GM13976 (cell line): Measurements from ENCODE around the gene RHOBTB1.

Experiments used
- DNase-seq: peaks from one replicate; pipeline ENCODE4 v3.0.0; 2012; ENCODE audit warnings: low spot score
- in situ Hi-C: fragments of 300-500 bp; cut with MboI; formaldehyde crosslinking; loops from one replicate; pipeline ENCODE4 v1.12.0; 2022; ENCODE audit warnings: low sequenced_read_pairs, mixed read lengths, inconsistent platforms; ENCODE audit not compliant: unreplicated experiment
- TF ChIP-seq, protein P1 (sequence below): IDR thresholded peaks from 2 replicates; pipeline ENCODE4 v1.5.1; 2012; ENCODE audit warnings: borderline replicate concordance, mild to moderate bottlenecking; ENCODE audit not compliant: insufficient read depth; ENCODE audit errors: extremely low read depth, missing control alignments, control extremely low read depth

The RHOBTB1 gene

GRCh38 chr10:60952846-60953220, 8.8 kb upstream of the RHOBTB1 start:
- no peak for DNase-seq
- TF ChIP-seq, protein P1, sequence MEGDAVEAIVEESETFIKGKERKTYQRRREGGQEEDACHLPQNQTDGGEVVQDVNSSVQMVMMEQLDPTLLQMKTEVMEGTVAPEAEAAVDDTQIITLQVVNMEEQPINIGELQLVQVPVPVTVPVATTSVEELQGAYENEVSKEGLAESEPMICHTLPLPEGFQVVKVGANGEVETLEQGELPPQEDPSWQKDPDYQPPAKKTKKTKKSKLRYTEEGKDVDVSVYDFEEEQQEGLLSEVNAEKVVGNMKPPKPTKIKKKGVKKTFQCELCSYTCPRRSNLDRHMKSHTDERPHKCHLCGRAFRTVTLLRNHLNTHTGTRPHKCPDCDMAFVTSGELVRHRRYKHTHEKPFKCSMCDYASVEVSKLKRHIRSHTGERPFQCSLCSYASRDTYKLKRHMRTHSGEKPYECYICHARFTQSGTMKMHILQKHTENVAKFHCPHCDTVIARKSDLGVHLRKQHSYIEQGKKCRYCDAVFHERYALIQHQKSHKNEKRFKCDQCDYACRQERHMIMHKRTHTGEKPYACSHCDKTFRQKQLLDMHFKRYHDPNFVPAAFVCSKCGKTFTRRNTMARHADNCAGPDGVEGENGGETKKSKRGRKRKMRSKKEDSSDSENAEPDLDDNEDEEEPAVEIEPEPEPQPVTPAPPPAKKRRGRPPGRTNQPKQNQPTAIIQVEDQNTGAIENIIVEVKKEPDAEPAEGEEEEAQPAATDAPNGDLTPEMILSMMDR = no peak
- in situ Hi-C loops = no loop called here

DNA sequence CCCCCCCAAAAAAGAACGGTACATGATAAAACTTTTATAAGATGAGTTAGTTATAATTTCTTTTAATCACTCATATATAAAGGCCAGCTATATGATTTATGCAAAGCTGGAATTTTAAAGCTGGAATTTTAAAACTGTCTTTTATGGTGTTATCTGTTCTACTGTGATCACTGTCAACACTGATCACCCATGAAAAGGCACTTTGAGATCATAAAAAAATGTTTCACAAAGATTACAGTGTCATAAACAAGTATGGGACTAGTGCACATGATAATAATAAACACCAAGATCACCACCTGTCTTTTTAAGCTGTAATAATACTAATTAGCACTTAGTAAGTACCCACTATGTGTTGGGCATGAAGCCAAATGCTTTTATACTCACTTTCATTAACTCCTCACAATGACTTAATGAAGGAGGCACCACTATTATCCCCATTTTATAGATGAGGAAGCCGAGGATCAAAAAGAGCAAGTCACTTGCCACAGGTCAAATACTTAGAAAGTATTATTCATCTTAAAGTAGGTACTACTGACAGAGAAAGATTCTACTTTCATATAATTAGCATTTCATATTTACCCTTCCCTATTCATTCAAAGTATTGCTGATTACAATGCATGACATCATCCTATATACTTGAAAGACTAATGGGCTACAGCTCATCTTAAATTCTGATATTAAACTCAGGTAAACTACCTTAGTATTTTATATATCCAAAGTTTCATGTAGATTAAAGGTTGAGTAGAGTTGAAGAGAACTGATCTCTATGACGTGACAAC, 8.3 kb upstream of the RHOBTB1 start:
- TF ChIP-seq, protein P1 = no peak
- DNase-seq = no peak
- in situ Hi-C loops = no loop called here

- in situ Hi-C loops = no loop called here
- TF ChIP-seq, protein P1 = no peak
- DNase-seq = no peak
Measured at GRCh38 chr10:60951272-60951724, 7.3 kb upstream of the RHOBTB1 start.

DNA sequence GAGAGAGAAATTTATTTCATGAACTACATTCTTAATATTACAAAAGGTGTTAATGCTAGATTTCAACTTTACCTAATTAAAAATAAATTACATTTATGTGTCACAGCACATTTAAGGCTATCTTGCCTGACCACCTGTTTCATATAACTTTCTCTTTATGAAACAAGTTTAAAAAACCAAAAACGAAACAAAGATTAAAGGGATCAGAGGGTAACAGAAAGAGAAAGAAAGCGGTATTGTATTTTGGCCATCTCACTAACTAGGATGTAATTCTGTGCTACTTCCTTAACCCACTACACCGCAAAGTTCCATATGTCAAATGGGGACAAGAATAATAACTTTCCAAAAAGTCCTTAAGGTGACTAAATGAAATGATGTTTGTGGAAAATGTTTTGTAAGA, 6.3 kb upstream of the RHOBTB1 start:
- DNase-seq = no peak
- TF ChIP-seq, protein P1 = no peak
- in situ Hi-C loops = no loop called here

DNA sequence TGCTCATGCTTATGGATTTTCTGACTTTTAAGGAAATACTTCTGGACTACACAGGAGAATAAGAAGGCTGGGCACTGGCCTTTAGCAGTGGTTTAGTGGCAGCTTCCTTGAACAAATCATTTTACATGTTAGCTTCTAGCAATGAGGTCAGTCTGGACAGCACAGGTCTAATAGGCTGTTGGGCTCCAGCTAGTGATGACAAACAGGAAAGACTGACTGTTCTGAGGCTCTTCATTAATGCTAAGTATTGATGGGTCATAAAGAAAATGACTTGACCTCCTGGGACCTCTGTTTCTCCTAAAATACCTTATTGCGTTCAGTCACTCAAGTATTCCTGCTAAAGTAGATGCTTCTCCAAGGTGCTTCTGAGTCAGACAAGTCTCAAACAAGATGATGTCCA, 4.9 kb upstream of the RHOBTB1 start:
- DNase-seq = no peak
- TF ChIP-seq, protein P1 = no peak
- in situ Hi-C loops = no loop called here

DNA sequence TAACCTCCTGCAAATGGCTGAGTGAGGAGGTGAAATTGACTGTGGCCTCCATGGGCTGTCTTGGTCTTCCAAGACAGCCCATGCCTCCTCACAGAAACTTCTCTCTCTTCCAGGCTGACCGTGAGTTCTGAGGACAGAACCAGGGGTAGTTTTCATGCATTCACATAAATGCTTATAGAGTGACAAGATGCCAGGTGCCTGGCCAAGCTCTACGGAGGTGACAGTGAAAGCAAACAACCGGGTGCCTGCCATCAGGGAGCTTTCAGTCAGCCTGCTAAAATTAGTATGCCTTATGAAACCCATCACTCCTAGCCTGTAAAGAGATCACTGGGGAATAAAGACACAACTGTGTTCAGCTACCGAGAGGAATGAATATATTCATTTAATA, 919 bp upstream of the RHOBTB1 start:
- TF ChIP-seq, protein P1 = no peak
- peak; percentile 11 for DNase-seq
- in situ Hi-C loops = no loop called here

DNA sequence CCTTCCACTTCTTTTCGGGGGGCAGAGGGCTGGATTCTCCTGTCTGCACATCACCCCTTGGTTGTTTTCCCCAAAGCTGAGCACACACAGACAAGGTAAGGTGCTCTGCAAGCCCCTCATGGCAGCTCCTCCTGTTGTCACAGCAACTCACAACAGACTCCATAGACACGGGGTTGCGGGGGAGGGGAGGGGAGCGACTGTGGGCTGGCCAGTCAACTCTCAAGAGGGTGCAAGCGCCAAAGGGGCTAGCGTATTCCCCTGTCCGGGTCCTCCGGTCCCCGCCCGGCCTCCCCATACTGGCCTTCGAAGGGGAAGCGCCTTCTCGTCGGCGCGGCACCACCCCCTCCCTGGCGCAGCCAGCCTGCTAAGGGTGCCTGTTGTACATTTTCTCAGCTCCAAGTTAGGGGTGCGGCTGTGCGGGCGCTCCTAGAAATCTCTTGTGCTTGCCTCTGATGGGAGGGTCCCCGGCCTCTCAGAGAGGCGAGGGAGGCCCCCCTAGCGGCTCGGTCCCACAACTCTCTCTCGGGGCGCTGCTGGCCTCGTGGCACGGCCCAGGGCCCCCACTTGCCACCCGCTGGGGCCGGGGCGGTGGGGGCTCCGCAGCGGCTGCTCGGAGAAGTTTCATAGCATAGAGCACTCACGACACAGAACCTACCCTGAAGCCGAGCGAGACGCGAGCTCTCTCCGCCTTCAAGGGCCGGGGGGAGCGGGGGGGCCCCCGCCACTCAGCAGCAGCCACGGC, 498 bp downstream of the RHOBTB1 start:
- in situ Hi-C loops = no loop called here
- peak; percentile 37 for DNase-seq
- TF ChIP-seq, protein P1 = no peak
